Left ventricle myocardium superior (tissue), 1 donor: Measurements from ENCODE around the gene TICRR. TPM values are rescaled to one million over a fixed set of nuclear protein-coding genes. Genes with fewer than 3 reads are reported as not detected.

Source experiments
- ATAC-seq: fragments of 200-7000 bp; cut with Tn5 transposase; one replicate; pipeline ENCODE4 v1.9.1; 2020; ENCODE audit warnings: mild to moderate bottlenecking, moderate library complexity
- DNase-seq: peaks from one replicate; pipeline ENCODE4 v3.0.0-alpha.2; 2020
- intact Hi-C: fragments of 100-400 bp; cut with micrococcal nuclease; formaldehyde crosslinking; loops from one replicate; pipeline ENCODE4 v1.11.0; 2022
- total RNA-seq: library from RNA; stranded (reverse); fragmentation: NEBNext Ultra II Directional; extraction: Animal tissue kit (Norgen Biotek cat#: 25700); gene quantifications from one replicate; pipeline ENCODE4 v1.2.1, GENCODE V29; 2021
- donor health status: DM: no; HTN: yes; CAD: no; lungs with severe emphysema.

The TICRR gene
- total RNA-seq, 1 donor from 2014 or later, result 0.12 TPM

GRCh38 chr15:89627256-89627970 is 52.1 kb downstream of the TICRR start:
- DNase-seq (no peak), ATAC-seq (no peak)
- intact Hi-C loops, result no loop called here

GRCh38 chr15:89628301-89628700 is 53.0 kb downstream of the TICRR start:
- ATAC-seq, result no peak
- intact Hi-C loops, result no loop called here
- DNase-seq, result no peak

GRCh38 chr15:89628806-89629715 is 53.8 kb downstream of the TICRR start:
- intact Hi-C loops, result no loop called here
- ATAC-seq (no peak), DNase-seq (no peak)

GRCh38 chr15:89629829-89630228 is 54.6 kb downstream of the TICRR start:
- intact Hi-C loops, result no loop called here
- ATAC-seq (no peak), DNase-seq (no peak)

GRCh38 chr15:89630260-89630659 is 55.0 kb downstream of the TICRR start:
- ATAC-seq (no peak), DNase-seq (no peak)
- intact Hi-C loops, result no loop called here

GRCh38 chr15:89630974-89631901 is 56.0 kb downstream of the TICRR start:
- ATAC-seq (no peak), DNase-seq (no peak)

GRCh38 chr15:89631902-89632264 is 56.6 kb downstream of the TICRR start:
- intact Hi-C loops, result no loop called here
- no peak for ATAC-seq
- DNase-seq, result no peak

More at GRCh38 chr15:89630974-89631901, 56.0 kb downstream of the TICRR start:
- intact Hi-C loops, result no loop called here

GRCh38 chr15:89632563-89633430 is 57.5 kb downstream of the TICRR start:
- intact Hi-C loops, result no loop called here
- ATAC-seq, result no peak
- DNase-seq, result no peak

GRCh38 chr15:89633585-89633984 is 58.3 kb downstream of the TICRR start:
- no peak for DNase-seq
- intact Hi-C loops, result no loop called here

GRCh38 chr15:89640245-89640644 is 65.0 kb downstream of the TICRR start:
- intact Hi-C loops, result no loop called here
- ATAC-seq (no peak), DNase-seq (no peak)

More at GRCh38 chr15:89633585-89633984, 58.3 kb downstream of the TICRR start:
- ATAC-seq, result no peak

GRCh38 chr15:89641053-89641452 is 65.8 kb downstream of the TICRR start:
- no peak for DNase-seq
- intact Hi-C loops, result no loop called here
- ATAC-seq, result no peak

- DNase-seq (no peak), ATAC-seq (peak; percentile 4)
- intact Hi-C loops, result no loop called here
Observed at GRCh38 chr15:89642106-89642505, 66.8 kb downstream of the TICRR start.

- intact Hi-C loops, result no loop called here
- DNase-seq (no peak), ATAC-seq (no peak)
Observed at GRCh38 chr15:89645680-89646079, 70.4 kb downstream of the TICRR start.

- intact Hi-C loops, result no loop called here
- DNase-seq, result no peak
- no peak for ATAC-seq
Observed at GRCh38 chr15:89646416-89647141, 71.3 kb downstream of the TICRR start.

GRCh38 chr15:89647191-89647851 is 72.1 kb downstream of the TICRR start:
- DNase-seq (peak; percentile 91), ATAC-seq (peak; percentile 74)
- intact Hi-C loops, result no loop called here

- DNase-seq (no peak), ATAC-seq (no peak)
- intact Hi-C loops, result no loop called here
Observed at GRCh38 chr15:89648106-89649012, 73.1 kb downstream of the TICRR start.
